HepG2 (cell line): Measurements from ENCODE around the gene CD1B. TPM values are rescaled to one million over a fixed set of nuclear protein-coding genes. Genes with fewer than 3 reads are reported as not detected.

Source experiments
- ATAC-seq: fragments of 200-7000 bp; cut with Tn5 transposase; 3 replicates; pipeline ENCODE4 v1.9.1; 2020; ENCODE audit warnings: mild to moderate bottlenecking, moderate library complexity
- BruUV-seq: library from RNA; stranded (reverse); fragments of 400-500 nt; replicated peaks from 2 replicates; lab custom pipeline; 2021; lab: Mats Ljungman, UMichigan
- CTCF ChIA-PET: fragments of 300-600 bp; formaldehyde crosslinking; extraction: SDS; loops from one replicate; lab custom pipeline; 2021; ENCODE audit warnings: low total read pairs, inconsistent platforms, low intra/inter-chr PET ratio; lab: Yijun Ruan, JAX
- POLR2A ChIA-PET: fragments of 350-600 bp; sonication (Branson Sonifier 250); formaldehyde crosslinking; loops from one replicate; lab custom pipeline; 2020; ENCODE audit warnings: antibody characterized with exemption, inconsistent platforms; lab: Yijun Ruan, JAX
- DNase-seq: peaks from one replicate; pipeline ENCODE4 v3.0.0-alpha.2; 2015; ENCODE audit warnings: low spot score
- FAIRE-seq: peaks from 3 replicates; lab custom pipeline; 2011; peaks lifted over from hg19 to GRCh38; lab: Jason Lieb, UNC
- H2AFZ ChIP-seq: one replicate; pipeline ENCODE4 v1.6.1; 2011; ENCODE audit warnings: low read length, inconsistent platforms
- H3K27ac ChIP-seq: fragments of 300-600 bp; 3 replicates; pipeline ENCODE4 v1.8.0; 2011; ENCODE audit warnings: mixed run types, mild to moderate bottlenecking, mixed read lengths, low read length, inconsistent platforms; ENCODE audit not compliant: insufficient read depth; ENCODE audit errors: extremely low read length
- H3K27me3 ChIP-seq, 2 experiments: fragments of 200-600 bp in 1 of 2; 2 replicates in 1 of 2; 3 replicates in 1 of 2; pipeline versions ENCODE4 v1.6.0 to v1.8.0; 2011; ENCODE audit warnings: low read length in 2 of 2, mild to moderate bottlenecking in 2 of 2, moderate library complexity in 2 of 2, inconsistent platforms in 1 of 2; ENCODE audit not compliant: insufficient read depth in 2 of 2, control insufficient read depth in 1 of 2
- H3K36me3 ChIP-seq, 2 experiments: fragments of 200-600 bp in 1 of 2; replicated peaks in 1 of 2; 2 replicates in 1 of 2; 3 replicates in 1 of 2; pipeline versions ENCODE4 v1.5.1 to v1.8.0; 2011; ENCODE audit warnings: low read length in 2 of 2, inconsistent platforms in 1 of 2; ENCODE audit not compliant: insufficient read depth in 2 of 2, control insufficient read depth in 1 of 2
- H3K4me1 ChIP-seq: 2 replicates; pipeline ENCODE4 v1.5.1; 2012; ENCODE audit warnings: low read length, inconsistent platforms; ENCODE audit not compliant: insufficient read depth
- H3K4me2 ChIP-seq: 2 replicates; pipeline ENCODE4 v1.6.0; 2011; ENCODE audit warnings: low read depth, low read length, inconsistent platforms
- H3K4me3 ChIP-seq, 3 experiments: fragments of 200-600 bp in 1 of 3; sonication (generic), shearing (Covaris generic) in 1 of 3; replicated peaks in 1 of 3; 2 replicates each; pipeline ENCODE4 v1.5.1; 2011 to 2016; ENCODE audit warnings: low read length in 3 of 3, inconsistent platforms in 2 of 3, low read depth in 2 of 3, mild to moderate bottlenecking in 2 of 3, control low read depth in 1 of 3, mixed read lengths in 1 of 3; ENCODE audit not compliant: insufficient read depth in 1 of 3
- H3K79me2 ChIP-seq: one replicate; pipeline ENCODE4 v1.6.1; 2011; ENCODE audit warnings: low read length, inconsistent platforms; ENCODE audit not compliant: insufficient read depth
- H3K9ac ChIP-seq: 2 replicates; pipeline ENCODE4 v1.6.0; 2011; ENCODE audit warnings: mild to moderate bottlenecking, low read depth, low read length, inconsistent platforms; ENCODE audit not compliant: insufficient read depth
- H3K9me3 ChIP-seq: 2 replicates; pipeline ENCODE4 v1.5.1; 2012; ENCODE audit warnings: mild to moderate bottlenecking, low read length
- H4K20me1 ChIP-seq: 2 replicates; pipeline ENCODE4 v1.6.0; 2011; ENCODE audit warnings: inconsistent platforms, mild to moderate bottlenecking, low read length, moderate library complexity; ENCODE audit not compliant: insufficient read depth
- AHDC1 ChIP-seq: sonication (generic); formaldehyde crosslinking; IDR thresholded peaks from 2 replicates; pipeline ENCODE4 v1.5.1; 2020; ENCODE audit warnings: mild to moderate bottlenecking, missing genetic modification reagents, borderline replicate concordance
- FOXP4 ChIP-seq: sonication (generic); formaldehyde crosslinking; IDR thresholded peaks from 2 replicates; pipeline ENCODE4 v1.4.0; 2020; ENCODE audit warnings: missing genetic modification reagents
- HHEX ChIP-seq: IDR thresholded peaks from 2 replicates; pipeline ENCODE4 v1.6.1; 2016; ENCODE audit warnings: control low read depth
- RELA ChIP-seq: sonication (generic); formaldehyde crosslinking; IDR thresholded peaks from 2 replicates; pipeline ENCODE4 v1.4.0; 2020; ENCODE audit warnings: missing genetic modification reagents
- SRY ChIP-seq: sonication (generic); formaldehyde crosslinking; IDR thresholded peaks from 2 replicates; pipeline ENCODE4 v1.8.0; 2022; ENCODE audit warnings: mild to moderate bottlenecking, missing genetic modification reagents
- ZNF557 ChIP-seq: sonication (generic); formaldehyde crosslinking; IDR thresholded peaks from 2 replicates; pipeline ENCODE4 v1.4.0; 2020; ENCODE audit warnings: missing genetic modification reagents
- ZNF616 ChIP-seq: sonication (generic); formaldehyde crosslinking; IDR thresholded peaks from 2 replicates; pipeline ENCODE4 v1.5.0; 2020; ENCODE audit warnings: low read depth, mild to moderate bottlenecking, missing genetic modification reagents
- ZNF644 ChIP-seq: IDR thresholded peaks from 2 replicates; pipeline ENCODE4 v1.6.1; 2016; ENCODE audit warnings: low read depth
- WGBS: methylation state at CpG from one replicate; pipeline ENCODE4 v1.1.6; 2017; ENCODE audit warnings: low lambda C conversion rate; 5-methylcytosine and 5-hydroxymethylcytosine counted together
- in situ Hi-C: cut with HindIII; loops from 2 replicates; pipeline ENCODE4 v1.10.0; 2017; ENCODE audit warnings: low pct_unique_long_range_greater_than_20kb; ENCODE audit not compliant: extremely low pct_ligation_motif_present
- intact Hi-C: fragments of 100-400 bp; cut with micrococcal nuclease; formaldehyde crosslinking; loops from one replicate; pipeline ENCODE4 v1.10.0; 2022; ENCODE audit not compliant: unreplicated experiment
- polyA plus RNA-seq, 8 experiments: library from polyadenylated mRNA; depleted of rRNA in 3 of 8; stranded (reverse) in 7 of 8; unstranded in 1 of 8; fragments of >200 nt; fragmentation: Illumina TruSeq in 4 of 8; extraction: Trizol in 4 of 8; gene quantifications; 2 replicates each; pipeline versions ENCODE4 v1.2.1 to v1.2.3, GENCODE V29; 2011 to 2016; ENCODE audit warnings: low read depth in 4 of 8, missing spikeins in 1 of 8, mixed read lengths in 1 of 8; ENCODE audit not compliant: insufficient read depth in 1 of 8
- total RNA-seq, 5 experiments: library from RNA; depleted of rRNA; stranded (reverse); fragments of >200 nt; fragmentation: Illumina TruSeq; extraction: Trizol; gene quantifications; 2 replicates each; pipeline ENCODE4 v1.2.3, GENCODE V29; 2016; ENCODE audit warnings: low read depth in 1 of 5
- TF ChIP-seq, protein P1 (sequence below), 2 experiments: IDR thresholded peaks; 2 replicates each; pipeline ENCODE4 v1.6.1; 2011 to 2012; ENCODE audit warnings: low read length in 2 of 2, borderline replicate concordance in 1 of 2, low read depth in 1 of 2, mild to moderate bottlenecking in 1 of 2, moderate library complexity in 1 of 2
- TF ChIP-seq, protein P2 (sequence below): sonication (generic); formaldehyde crosslinking; IDR thresholded peaks from 2 replicates; pipeline ENCODE4 v1.4.0; 2020; ENCODE audit warnings: mild to moderate bottlenecking, missing genetic modification reagents

The CD1B gene
- total and polyA plus RNA-seq, 2 of the 13 experiments (the other 11 are each of a cell fraction or from before 2014, with no cell fraction given) = not detected

GRCh38 chr1:158289811-158290210, 41.5 kb downstream of the CD1B start, which contains the start of gene CD1C:
CD1C (plus strand) TSS chr1:158289923; CDS start chr1:158290065, 142 bp downstream.
- Histone ChIP-seq H3K9me3 (peaks cover 59% of the 10 kb centered on the region), H3K27me3 (no peaks in the 10 kb centered on the region), H4K20me1 (no peaks in the 10 kb centered on the region), H3K27ac (no peak within 1 kb of the TSS)
- ChIA-PET CTCF (no interaction called here), POLR2A (no interaction called here)
- intact Hi-C loops (no loop called here), in situ Hi-C loops (no loop called here)
- no TSS peak for BruUV-seq
- FAIRE-seq (no peak), ATAC-seq (no peak), DNase-seq (no peak)
- 0% methylated on average over 2 of the region's 4 CpGs for WGBS
- TF ChIP-seq SRY (CRISPR knock-in tag) = no peak
- no peak for TF ChIP-seq FOXP4 (CRISPR knock-in tag)
- TF ChIP-seq, protein P1, sequence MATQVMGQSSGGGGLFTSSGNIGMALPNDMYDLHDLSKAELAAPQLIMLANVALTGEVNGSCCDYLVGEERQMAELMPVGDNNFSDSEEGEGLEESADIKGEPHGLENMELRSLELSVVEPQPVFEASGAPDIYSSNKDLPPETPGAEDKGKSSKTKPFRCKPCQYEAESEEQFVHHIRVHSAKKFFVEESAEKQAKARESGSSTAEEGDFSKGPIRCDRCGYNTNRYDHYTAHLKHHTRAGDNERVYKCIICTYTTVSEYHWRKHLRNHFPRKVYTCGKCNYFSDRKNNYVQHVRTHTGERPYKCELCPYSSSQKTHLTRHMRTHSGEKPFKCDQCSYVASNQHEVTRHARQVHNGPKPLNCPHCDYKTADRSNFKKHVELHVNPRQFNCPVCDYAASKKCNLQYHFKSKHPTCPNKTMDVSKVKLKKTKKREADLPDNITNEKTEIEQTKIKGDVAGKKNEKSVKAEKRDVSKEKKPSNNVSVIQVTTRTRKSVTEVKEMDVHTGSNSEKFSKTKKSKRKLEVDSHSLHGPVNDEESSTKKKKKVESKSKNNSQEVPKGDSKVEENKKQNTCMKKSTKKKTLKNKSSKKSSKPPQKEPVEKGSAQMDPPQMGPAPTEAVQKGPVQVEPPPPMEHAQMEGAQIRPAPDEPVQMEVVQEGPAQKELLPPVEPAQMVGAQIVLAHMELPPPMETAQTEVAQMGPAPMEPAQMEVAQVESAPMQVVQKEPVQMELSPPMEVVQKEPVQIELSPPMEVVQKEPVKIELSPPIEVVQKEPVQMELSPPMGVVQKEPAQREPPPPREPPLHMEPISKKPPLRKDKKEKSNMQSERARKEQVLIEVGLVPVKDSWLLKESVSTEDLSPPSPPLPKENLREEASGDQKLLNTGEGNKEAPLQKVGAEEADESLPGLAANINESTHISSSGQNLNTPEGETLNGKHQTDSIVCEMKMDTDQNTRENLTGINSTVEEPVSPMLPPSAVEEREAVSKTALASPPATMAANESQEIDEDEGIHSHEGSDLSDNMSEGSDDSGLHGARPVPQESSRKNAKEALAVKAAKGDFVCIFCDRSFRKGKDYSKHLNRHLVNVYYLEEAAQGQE (IDR thresholded peaks at IDR 0.05; ENCODE audit: borderline replicate concordance in 1 of 2, low read depth in 1 of 2, low read length in 2 of 2) = no peak
- TF ChIP-seq HHEX (CRISPR knock-in tag) = no peak
- no peak for TF ChIP-seq ZNF616
- TF ChIP-seq ZNF557 (CRISPR knock-in tag) = no peak
- TF ChIP-seq, protein P2, sequence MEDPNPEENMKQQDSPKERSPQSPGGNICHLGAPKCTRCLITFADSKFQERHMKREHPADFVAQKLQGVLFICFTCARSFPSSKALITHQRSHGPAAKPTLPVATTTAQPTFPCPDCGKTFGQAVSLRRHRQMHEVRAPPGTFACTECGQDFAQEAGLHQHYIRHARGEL (CRISPR knock-in tag) = no peak
- TF ChIP-seq AHDC1 (CRISPR knock-in tag) = no peak
- no peak for TF ChIP-seq RELA
- TF ChIP-seq ZNF644 (CRISPR knock-in tag) = no peak
- TF ChIP-seq, all 625 proteins: peak for 0
- no peak within 1 kb of the TSS for H2AFZ ChIP-seq
- no peak within 1 kb of the TSS for H3K4me3 ChIP-seq
- no peaks in the 10 kb centered on the region for H3K79me2 ChIP-seq
- H3K9ac ChIP-seq = no peak within 1 kb of the TSS
- H3K36me3 ChIP-seq = no peaks in the 10 kb centered on the region
- H3K4me2 ChIP-seq = no peak within 1 kb of the TSS
- no peaks in the 10 kb centered on the region for H3K4me1 ChIP-seq
